HCT116 (cell line): ENCODE data around the gene CHRDL1.

Experiments used
- CTCF ChIP-seq, 3 experiments: fragments of 200-600 bp in 1 of 3; sonication (generic) in 1 of 3; IDR thresholded peaks in 2 of 3; conservative IDR thresholded peaks in 1 of 3; 2 replicates each; pipeline ENCODE4 v1.5.1; 2012 to 2017; ENCODE audit warnings: low read depth in 2 of 3, low read length in 2 of 3, antibody characterized with exemption in 1 of 3, borderline replicate concordance in 1 of 3, control low read depth in 1 of 3, mild to moderate bottlenecking in 1 of 3, mixed read lengths in 1 of 3, mixed run types in 1 of 3, moderate library complexity in 1 of 3; ENCODE audit not compliant: insufficient read depth in 1 of 3
- POLR2AphosphoS5 ChIP-seq: IDR thresholded peaks from 2 replicates; pipeline ENCODE4 v1.6.1; 2011; ENCODE audit warnings: mild to moderate bottlenecking, low read depth, low read length, moderate library complexity
- ZNF274 ChIP-seq: fragments of 200-500 bp; sonication (Bioruptor generic); IDR thresholded peaks from 2 replicates; pipeline ENCODE4 v1.6.1; 2014; ENCODE audit warnings: mild to moderate bottlenecking, low read depth, low read length, inconsistent platforms

- TF ChIP-seq CTCF (IDR thresholded peaks at IDR 0.05 in 2 of 3, conservative IDR thresholded peaks at IDR 0.05 in 1 of 3; ENCODE audit: borderline replicate concordance in 1 of 3, insufficient read depth in 1 of 3, low read depth in 2 of 3, low read length in 2 of 3) (no peak), POLR2AphosphoS5 (no peak), ZNF274 (no peak)
These were observed 40.4 kb upstream of the CHRDL1 start for GRCh38 chrX:110836001-110836400.
